ENCODE data around the gene KRT86. TPM values are rescaled to one million over a fixed set of nuclear protein-coding genes. Genes with fewer than 3 reads are reported as not detected.

Gene KRT86
- total and polyA plus RNA-seq, 7 experiments from 2014 or later: 0.13 to 1.5 TPM; not detected in 5

GRCh38 chr12:52233462-52234207 lies 40.8 kb upstream of the KRT86 start:
- H3K27ac ChIP-seq (ENCODE audit: low read depth, low read length): no peak overlapping the region
- no peaks in the 10 kb centered on the region for H3K36me3 ChIP-seq (ENCODE audit: control insufficient read depth in 2 of 3, insufficient read depth in 3 of 3, low read length in 3 of 3)
- Mint-ChIP-seq H3K27ac (no peak overlapping the region), H3K4me3 (peak overlapping the region in 2 of 10 donors; percentile 37 to 42), H3K27me3 (peaks cover 42 to 60% (median 57%) of the 10 kb centered on the region in 5 donors), H3K36me3 (peaks cover 0 to 2% (median 0%) of the 10 kb centered on the region in 5 donors), H3K4me1 (peaks cover 0 to 11% (median 0%) of the 10 kb centered on the region in 7 donors), H3K9me3 (peaks cover 0 to 6% (median 0%) of the 10 kb centered on the region in 11 donors)
- CTCF ChIA-PET: no interaction called here
- no peak overlapping the region for H3K4me3 ChIP-seq (ENCODE audit: low read length)
- POLR2A ChIA-PET: no interaction called here
- H3K9me3 ChIP-seq (ENCODE audit: control insufficient read depth in 2 of 3, low read length in 3 of 3): no peaks in the 10 kb centered on the region
- H3K27me3 ChIP-seq (ENCODE audit: control insufficient read depth in 2 of 2, insufficient read depth in 2 of 2, low read length in 2 of 2): no peaks in the 10 kb centered on the region
- no peaks in the 10 kb centered on the region for H3K4me1 ChIP-seq (ENCODE audit: control insufficient read depth in 2 of 2, insufficient read depth in 2 of 2, low read length in 2 of 2)
- intact Hi-C loops (cut with micrococcal nuclease): no loop called here
- ATAC-seq (no peak), DNase-seq (no peak)

DNA sequence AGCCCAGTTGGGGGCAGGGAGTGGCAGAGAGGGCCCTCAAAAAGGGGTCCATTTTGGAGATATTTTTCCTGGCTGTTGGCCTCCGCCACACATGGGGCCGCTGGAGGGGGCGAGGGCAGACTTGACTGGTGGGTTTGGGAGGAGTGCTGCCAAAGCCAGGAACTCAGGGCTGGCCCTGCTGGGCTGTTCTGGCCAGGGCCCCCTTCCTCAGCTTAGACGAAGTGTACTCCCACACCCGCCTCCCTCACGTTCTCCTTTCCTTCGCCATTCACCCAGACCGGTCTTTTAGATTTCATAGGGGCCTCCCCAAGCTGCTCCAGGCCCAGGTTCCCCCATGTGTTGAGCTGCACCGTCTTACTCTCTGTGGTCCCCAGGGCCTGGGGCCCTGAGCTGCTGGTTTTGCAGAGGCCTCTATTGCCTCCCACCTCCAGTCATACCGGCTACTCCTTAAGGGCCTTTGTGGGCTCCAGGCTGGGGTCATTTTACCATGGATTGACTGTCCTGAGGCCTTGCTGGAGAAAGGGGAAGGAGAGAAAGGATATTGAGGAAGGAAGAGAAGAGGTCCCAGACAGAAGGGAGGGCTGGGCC lies 40.1 kb upstream of the KRT86 start:
- H3K27ac Mint-ChIP-seq: no peak overlapping the region
- ChIA-PET POLR2A (no interaction called here), CTCF (no interaction called here)

GRCh38 chr12:52235001-52235764 lies 39.3 kb upstream of the KRT86 start:
- Mint-ChIP-seq H3K9me3 (peaks cover 0 to 6% (median 0%) of the 10 kb centered on the region in 11 donors), H3K27me3 (peaks cover 35 to 57% (median 46%) of the 10 kb centered on the region in 5 donors), H3K27ac (no peak overlapping the region), H3K36me3 (peaks cover 0 to 3% (median 0%) of the 10 kb centered on the region in 5 donors), H3K4me1 (peaks cover 0 to 11% (median 0%) of the 10 kb centered on the region in 7 donors), H3K4me3 (no peak overlapping the region)
- H3K9me3 ChIP-seq (ENCODE audit: control insufficient read depth in 2 of 3, low read length in 3 of 3): no peaks in the 10 kb centered on the region
- no peak overlapping the region for H3K4me3 ChIP-seq (ENCODE audit: low read length)
- no peak for DNase-seq
- intact Hi-C loops (cut with micrococcal nuclease): no loop called here
- no peak for ATAC-seq
- H3K4me1 ChIP-seq (ENCODE audit: control insufficient read depth in 2 of 2, insufficient read depth in 2 of 2, low read length in 2 of 2): no peaks in the 10 kb centered on the region
- ChIA-PET POLR2A (no interaction called here), CTCF (no interaction called here)
- no peaks in the 10 kb centered on the region for H3K36me3 ChIP-seq (ENCODE audit: control insufficient read depth in 2 of 3, insufficient read depth in 3 of 3, low read length in 3 of 3)
- no peaks in the 10 kb centered on the region for H3K27me3 ChIP-seq (ENCODE audit: control insufficient read depth in 2 of 2, insufficient read depth in 2 of 2, low read length in 2 of 2)
- H3K27ac ChIP-seq (ENCODE audit: low read depth, low read length): no peak overlapping the region

More for the DNA sequence above, 40.1 kb upstream of the KRT86 start:
- peak overlapping the region in 1 of 10 donors; percentile 29 for H3K4me3 Mint-ChIP-seq
- Histone ChIP-seq H3K9me3 (ENCODE audit: control insufficient read depth in 2 of 3, low read length in 3 of 3) (no peaks in the 10 kb centered on the region), H3K4me1 (ENCODE audit: control insufficient read depth in 2 of 2, insufficient read depth in 2 of 2, low read length in 2 of 2) (no peaks in the 10 kb centered on the region), H3K27ac (ENCODE audit: low read depth, low read length) (no peak overlapping the region), H3K36me3 (ENCODE audit: control insufficient read depth in 2 of 3, insufficient read depth in 3 of 3, low read length in 3 of 3) (no peaks in the 10 kb centered on the region), H3K4me3 (ENCODE audit: low read length) (no peak overlapping the region), H3K27me3 (ENCODE audit: control insufficient read depth in 2 of 2, insufficient read depth in 2 of 2, low read length in 2 of 2) (no peaks in the 10 kb centered on the region)
- ATAC-seq (no peak), DNase-seq (no peak)
- peaks cover 0 to 2% (median 0%) of the 10 kb centered on the region in 5 donors for H3K36me3 Mint-ChIP-seq
- peaks cover 0 to 11% (median 0%) of the 10 kb centered on the region in 7 donors for H3K4me1 Mint-ChIP-seq
- peaks cover 0 to 6% (median 0%) of the 10 kb centered on the region in 11 donors for H3K9me3 Mint-ChIP-seq
- intact Hi-C loops (cut with micrococcal nuclease): no loop called here
- H3K27me3 Mint-ChIP-seq: peaks cover 42 to 59% (median 54%) of the 10 kb centered on the region in 5 donors

GRCh38 chr12:52235822-52236361 lies 38.6 kb upstream of the KRT86 start:
- no peak overlapping the region for H3K4me3 ChIP-seq (ENCODE audit: low read length)
- H3K27me3 Mint-ChIP-seq: peaks cover 32 to 50% (median 39%) of the 10 kb centered on the region in 5 donors
- no peak for ATAC-seq
- intact Hi-C loops (cut with micrococcal nuclease): no loop called here
- no peaks in the 10 kb centered on the region for H3K27me3 ChIP-seq (ENCODE audit: control insufficient read depth in 2 of 2, insufficient read depth in 2 of 2, low read length in 2 of 2)
- peaks cover 0 to 2% (median 0%) of the 10 kb centered on the region in 11 donors for H3K9me3 Mint-ChIP-seq
- peaks cover 0 to 11% (median 0%) of the 10 kb centered on the region in 7 donors for H3K4me1 Mint-ChIP-seq
- H3K27ac Mint-ChIP-seq: no peak overlapping the region
- CTCF ChIA-PET: no interaction called here
- H3K9me3 ChIP-seq (ENCODE audit: control insufficient read depth in 2 of 3, low read length in 3 of 3): no peaks in the 10 kb centered on the region
- no peak for DNase-seq
- H3K36me3 Mint-ChIP-seq: peaks cover 0 to 3% (median 0%) of the 10 kb centered on the region in 5 donors
- POLR2A ChIA-PET: no interaction called here
- H3K27ac ChIP-seq (ENCODE audit: low read depth, low read length): no peak overlapping the region
- H3K36me3 ChIP-seq (ENCODE audit: control insufficient read depth in 2 of 3, insufficient read depth in 3 of 3, low read length in 3 of 3): no peaks in the 10 kb centered on the region
- H3K4me1 ChIP-seq (ENCODE audit: control insufficient read depth in 2 of 2, insufficient read depth in 2 of 2, low read length in 2 of 2): no peaks in the 10 kb centered on the region
- H3K4me3 Mint-ChIP-seq: no peak overlapping the region

DNA sequence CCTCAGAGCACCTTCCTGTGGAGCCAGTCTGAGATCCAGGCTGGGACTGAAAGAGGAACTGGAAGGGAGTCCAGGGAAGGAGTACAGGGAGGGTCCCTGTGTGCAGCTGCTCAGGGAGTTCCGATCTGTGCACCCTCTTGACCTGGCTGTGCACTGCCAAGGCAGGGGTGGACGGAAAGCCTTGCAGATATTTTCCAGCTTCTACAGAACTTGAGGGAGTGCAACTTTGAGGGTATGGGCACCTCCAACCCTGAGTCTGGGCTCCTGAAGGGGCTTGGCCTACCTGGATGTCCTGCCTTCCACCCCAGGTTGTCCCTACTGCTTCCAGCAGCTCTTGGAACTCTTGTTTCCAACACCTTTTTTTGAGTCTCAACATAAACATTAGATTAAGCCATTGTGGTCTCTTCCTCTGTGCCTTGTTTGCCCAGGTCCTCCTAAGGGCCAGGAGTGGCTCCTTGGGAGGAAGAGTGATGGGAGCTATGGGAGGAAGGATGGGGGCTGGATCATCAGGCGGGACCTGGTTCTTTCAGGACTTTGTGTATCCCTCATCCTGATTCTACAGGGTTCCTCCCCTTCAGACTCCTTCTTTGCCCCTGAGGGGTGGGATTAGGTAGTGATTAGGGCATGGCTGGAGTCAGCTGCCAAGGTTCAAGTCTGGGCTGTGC lies 37.9 kb upstream of the KRT86 start:
- Mint-ChIP-seq H3K4me1 (peaks cover 0 to 11% (median 0%) of the 10 kb centered on the region in 7 donors), H3K4me3 (no peak overlapping the region), H3K9me3 (peaks cover 0 to 2% (median 0%) of the 10 kb centered on the region in 11 donors), H3K27ac (no peak overlapping the region), H3K27me3 (peaks cover 27 to 44% (median 34%) of the 10 kb centered on the region in 5 donors), H3K36me3 (peaks cover 0 to 1% (median 0%) of the 10 kb centered on the region in 5 donors)
- H3K36me3 ChIP-seq (ENCODE audit: control insufficient read depth in 2 of 3, insufficient read depth in 3 of 3, low read length in 3 of 3): no peaks in the 10 kb centered on the region
- H3K27me3 ChIP-seq (ENCODE audit: control insufficient read depth in 2 of 2, insufficient read depth in 2 of 2, low read length in 2 of 2): no peaks in the 10 kb centered on the region
- intact Hi-C loops (cut with micrococcal nuclease): no loop called here
- DNase-seq: no peak
- POLR2A ChIA-PET: no interaction called here
- no peaks in the 10 kb centered on the region for H3K9me3 ChIP-seq (ENCODE audit: control insufficient read depth in 2 of 3, low read length in 3 of 3)
- no peak overlapping the region for H3K4me3 ChIP-seq (ENCODE audit: low read length)
- no peak overlapping the region for H3K27ac ChIP-seq (ENCODE audit: low read depth, low read length)
- no peaks in the 10 kb centered on the region for H3K4me1 ChIP-seq (ENCODE audit: control insufficient read depth in 2 of 2, insufficient read depth in 2 of 2, low read length in 2 of 2)
- ATAC-seq: no peak
- CTCF ChIA-PET: no interaction called here

- Histone ChIP-seq H3K27me3 (ENCODE audit: control insufficient read depth in 2 of 2, insufficient read depth in 2 of 2, low read length in 2 of 2) (no peaks in the 10 kb centered on the region), H3K9me3 (ENCODE audit: control insufficient read depth in 2 of 3, low read length in 3 of 3) (no peaks in the 10 kb centered on the region), H3K36me3 (ENCODE audit: control insufficient read depth in 2 of 3, insufficient read depth in 3 of 3, low read length in 3 of 3) (no peaks in the 10 kb centered on the region), H3K4me1 (ENCODE audit: control insufficient read depth in 2 of 2, insufficient read depth in 2 of 2, low read length in 2 of 2) (no peaks in the 10 kb centered on the region), H3K4me3 (ENCODE audit: low read length) (no peak overlapping the region), H3K27ac (ENCODE audit: low read depth, low read length) (no peak overlapping the region)
- Mint-ChIP-seq H3K4me3 (no peak overlapping the region), H3K36me3 (peaks cover 0 to 1% (median 0%) of the 10 kb centered on the region in 5 donors), H3K27me3 (peaks cover 16 to 31% (median 20%) of the 10 kb centered on the region in 5 donors), H3K4me1 (peaks cover 0 to 21% (median 0%) of the 10 kb centered on the region in 7 donors), H3K27ac (no peak overlapping the region), H3K9me3 (no peaks in the 10 kb centered on the region)
- intact Hi-C loops (cut with micrococcal nuclease): no loop called here
- no peak for DNase-seq
- no peak for ATAC-seq
- ChIA-PET POLR2A (no interaction called here), CTCF (no interaction called here)
These were observed 36.1 kb upstream of the KRT86 start for GRCh38 chr12:52238207-52238840.
